Duodenal mucosa (tissue), 2 donors: ENCODE measurements around the gene OSBPL10.
"Not testable (repeated sequence)": the region's sequence is repeated elsewhere in the genome, so short reads cannot be mapped to it uniquely, and the experiment has no call there.

Source experiments
- H3K27ac ChIP-seq: one replicate; pipeline ENCODE4 v1.7.0; 2013; ENCODE audit warnings: low read depth, low read length
- H3K27me3 ChIP-seq, 2 donors: one replicate each; pipeline ENCODE4 v1.7.0; 2013; ENCODE audit warnings: low read length in 2 of 2, control low read depth in 1 of 2; ENCODE audit not compliant: insufficient read depth in 2 of 2, control insufficient read depth in 1 of 2
- H3K36me3 ChIP-seq, 2 donors: one replicate each; pipeline ENCODE4 v1.7.0; 2013; ENCODE audit warnings: low read length in 2 of 2, control low read depth in 1 of 2; ENCODE audit not compliant: insufficient read depth in 2 of 2, control insufficient read depth in 1 of 2
- H3K4me1 ChIP-seq, 2 donors: one replicate each; pipeline ENCODE4 v1.7.0; 2013; ENCODE audit warnings: low read length in 2 of 2, control low read depth in 1 of 2; ENCODE audit not compliant: insufficient read depth in 2 of 2, control insufficient read depth in 1 of 2
- H3K4me3 ChIP-seq, 2 donors: one replicate each; pipeline ENCODE4 v1.7.0; 2013; ENCODE audit warnings: low read length in 2 of 2, low read depth in 1 of 2
- H3K9ac ChIP-seq, 2 donors: one replicate each; pipeline ENCODE4 v1.7.0; 2013; ENCODE audit warnings: low read length in 2 of 2, low read depth in 1 of 2
- H3K9me3 ChIP-seq, 2 donors: one replicate each; pipeline ENCODE4 v1.7.0; 2013; ENCODE audit warnings: low read length in 2 of 2, control low read depth in 1 of 2; ENCODE audit not compliant: control insufficient read depth in 1 of 2

The OSBPL10 gene

DNA sequence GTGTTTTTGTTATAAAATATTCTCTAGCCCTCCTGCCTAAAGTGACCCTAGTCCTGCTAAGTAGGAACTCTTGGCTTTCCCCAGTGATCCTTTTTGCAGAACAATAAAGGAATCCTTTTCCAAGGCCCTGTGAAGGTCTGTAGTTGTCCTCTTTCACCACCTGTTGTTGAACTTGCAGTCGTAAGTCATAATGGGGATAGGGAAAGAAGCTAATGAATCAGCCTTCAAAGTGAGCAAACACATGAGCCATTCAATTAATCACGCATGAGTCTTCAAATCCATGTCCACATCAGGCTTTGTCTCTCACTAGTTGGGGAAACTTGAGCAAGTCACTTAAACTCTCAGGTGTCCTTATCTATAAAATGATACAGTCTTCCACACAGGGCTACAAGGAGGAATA is 28.0 kb upstream of the OSBPL10 start:
- Histone ChIP-seq H3K27ac (no peak overlapping the region), H3K9me3 (no peaks in the 10 kb centered on the region), H3K9ac (no peak overlapping the region), H3K4me1 (no peaks in the 10 kb centered on the region), H3K4me3 (no peak overlapping the region), H3K27me3 (no peaks in the 10 kb centered on the region), H3K36me3 (no peaks in the 10 kb centered on the region)

DNA sequence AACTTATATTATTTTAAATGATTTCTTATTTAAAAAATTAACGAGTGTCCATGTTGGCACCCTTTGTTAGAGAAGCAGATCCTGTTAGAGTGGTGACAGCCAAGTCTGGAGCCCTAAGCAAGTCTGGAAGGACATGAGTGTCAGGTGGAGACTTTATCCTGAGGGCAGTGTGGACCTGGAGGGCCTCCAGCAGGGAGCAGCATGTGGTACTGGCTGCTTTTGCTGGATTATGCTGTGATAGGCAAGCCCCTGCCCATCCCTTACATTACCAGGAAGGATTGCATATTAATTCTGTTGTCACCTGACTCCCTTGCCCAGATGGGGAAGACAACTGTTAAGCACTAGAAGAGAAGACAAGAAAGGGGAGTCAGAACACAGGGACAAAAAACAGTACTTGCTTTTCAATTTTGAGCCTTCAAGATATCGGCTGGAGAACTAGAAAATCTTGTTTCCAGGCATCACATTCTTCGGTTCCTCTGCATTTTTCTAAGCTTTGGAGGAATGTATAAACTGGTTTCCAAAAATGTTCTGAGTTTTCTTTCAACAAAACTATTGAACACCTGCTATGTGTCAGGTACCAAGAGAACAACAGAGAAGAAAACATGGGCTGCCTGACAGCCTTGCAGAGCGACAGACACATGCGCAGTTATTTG is 23.2 kb upstream of the OSBPL10 start:
- Histone ChIP-seq H3K27ac (no peak overlapping the region), H3K27me3 (no peaks in the 10 kb centered on the region), H3K4me3 (no peak overlapping the region), H3K4me1 (no peaks in the 10 kb centered on the region), H3K9ac (no peak overlapping the region), H3K36me3 (no peaks in the 10 kb centered on the region), H3K9me3 (no peaks in the 10 kb centered on the region)

DNA sequence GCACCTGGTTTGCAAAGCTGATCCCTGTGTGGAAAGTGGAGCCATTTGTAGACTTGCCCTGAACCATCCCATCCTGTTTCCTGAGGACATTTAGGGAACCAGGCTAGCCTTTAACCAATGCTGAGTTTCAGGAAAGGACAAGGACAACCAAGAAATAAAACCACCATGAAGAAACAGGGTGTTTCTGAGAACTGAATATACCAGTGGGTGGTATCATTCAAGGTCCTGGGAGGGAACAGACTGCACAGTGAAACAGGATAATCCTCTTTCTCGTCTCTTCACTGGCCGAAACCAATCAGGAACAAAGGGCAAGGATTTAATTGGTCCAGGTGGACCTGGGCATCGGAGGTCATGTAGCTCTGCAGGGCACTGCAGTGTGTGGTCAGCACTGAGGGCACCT is 22.3 kb upstream of the OSBPL10 start:
- no peak overlapping the region for H3K4me3 ChIP-seq

DNA sequence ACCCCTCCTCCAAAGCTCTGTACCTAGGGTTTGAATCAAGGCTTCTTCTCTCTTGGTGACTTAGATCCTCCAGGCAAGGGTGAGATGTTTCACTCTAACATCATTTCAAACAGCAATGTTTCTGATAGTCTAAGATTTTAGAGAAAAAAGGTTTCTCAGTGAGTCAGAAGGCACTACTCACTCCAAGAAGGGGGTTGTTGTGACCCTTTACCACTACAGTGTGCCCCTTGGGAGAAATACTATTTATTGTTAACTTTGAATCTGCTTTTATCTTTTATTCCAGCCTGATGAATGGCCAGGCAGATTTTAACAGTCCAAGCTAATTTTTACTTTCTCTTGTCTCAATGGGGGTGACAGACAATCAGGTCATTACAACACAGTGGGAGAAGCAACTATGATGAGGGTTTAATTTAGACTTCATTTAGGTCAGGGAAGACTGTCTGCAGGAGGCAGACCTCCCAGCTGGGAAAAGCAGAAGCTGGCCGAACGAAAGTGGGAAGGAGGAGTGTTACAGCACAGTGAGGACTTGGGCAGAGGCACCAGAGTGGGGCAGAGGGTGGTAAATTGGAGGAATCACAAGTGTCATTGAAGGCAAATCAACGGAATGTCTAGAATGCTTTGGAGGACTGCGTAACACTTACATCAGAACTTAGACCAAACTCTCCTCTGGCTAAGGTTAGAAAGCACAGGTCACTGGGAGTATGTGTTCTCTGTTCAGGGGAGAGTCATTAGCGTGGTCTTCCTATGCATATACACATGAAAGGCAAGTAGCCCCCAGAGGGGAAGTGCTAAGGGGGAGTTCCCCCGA is 21.7 kb upstream of the OSBPL10 start:
- Histone ChIP-seq H3K4me3 (no peak overlapping the region), H3K9me3 (no peaks in the 10 kb centered on the region), H3K27me3 (no peaks in the 10 kb centered on the region), H3K27ac (no peak overlapping the region), H3K9ac (no peak overlapping the region), H3K4me1 (no peaks in the 10 kb centered on the region), H3K36me3 (no peaks in the 10 kb centered on the region)

More for the DNA sequence above, 22.3 kb upstream of the OSBPL10 start:
- Histone ChIP-seq H3K4me1 (no peaks in the 10 kb centered on the region), H3K9me3 (no peaks in the 10 kb centered on the region), H3K27ac (no peak overlapping the region), H3K27me3 (no peaks in the 10 kb centered on the region), H3K9ac (no peak overlapping the region), H3K36me3 (no peaks in the 10 kb centered on the region)

DNA sequence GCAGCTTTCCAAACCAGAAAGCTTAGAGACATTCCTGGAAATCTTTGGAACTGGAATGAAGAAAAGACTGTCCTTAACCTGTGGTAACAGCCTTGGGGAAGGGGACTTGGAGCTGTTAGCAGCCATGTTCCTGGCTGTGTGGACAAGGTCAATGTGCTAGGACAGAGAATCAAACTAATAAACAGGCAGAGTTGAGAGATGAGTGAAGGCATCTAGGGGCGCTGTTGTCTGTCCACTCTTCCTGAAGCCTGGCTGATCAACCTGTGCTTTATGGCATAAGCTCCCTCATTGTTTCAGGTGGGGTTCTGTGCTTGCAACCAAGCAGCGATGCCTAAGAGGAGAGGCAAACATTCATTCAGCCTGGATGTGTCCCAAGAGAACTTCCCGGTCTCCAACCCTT is 19.8 kb upstream of the OSBPL10 start:
- no peak overlapping the region for H3K9ac ChIP-seq
- no peaks in the 10 kb centered on the region for H3K36me3 ChIP-seq

DNA sequence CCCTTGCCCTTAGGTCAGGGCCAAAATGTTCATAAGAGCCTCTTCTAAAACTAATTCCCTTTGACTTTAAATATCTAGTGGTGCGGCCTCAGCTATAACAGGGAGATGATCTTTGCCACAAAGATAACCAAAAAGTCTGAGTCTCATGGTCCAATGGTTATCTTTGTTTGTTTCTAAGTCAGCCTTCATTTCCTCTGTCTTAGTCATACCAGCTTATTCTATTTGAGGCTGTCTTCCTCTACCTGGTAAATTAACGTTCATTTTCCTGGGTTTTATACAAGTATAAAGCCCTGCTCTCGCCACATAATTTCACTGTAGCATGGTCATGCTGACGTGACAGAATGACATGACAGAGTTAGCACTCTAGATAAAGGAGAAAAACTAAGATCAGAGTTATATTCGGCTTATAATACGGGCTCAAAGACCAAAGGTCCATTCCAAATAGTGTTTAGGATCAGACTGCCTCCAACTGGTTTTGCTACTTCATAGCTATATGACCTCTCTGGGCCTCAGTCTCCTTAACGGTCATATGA is 18.9 kb upstream of the OSBPL10 start:
- Histone ChIP-seq H3K27me3 (no peaks in the 10 kb centered on the region), H3K4me3 (no peak overlapping the region), H3K4me1 (no peaks in the 10 kb centered on the region), H3K9me3 (no peaks in the 10 kb centered on the region), H3K9ac (no peak overlapping the region), H3K27ac (no peak overlapping the region), H3K36me3 (no peaks in the 10 kb centered on the region)

More for the DNA sequence above, 19.8 kb upstream of the OSBPL10 start:
- H3K27me3 ChIP-seq: no peaks in the 10 kb centered on the region
- no peak overlapping the region for H3K4me3 ChIP-seq
- H3K9me3 ChIP-seq: no peaks in the 10 kb centered on the region
- H3K27ac ChIP-seq: no peak overlapping the region
- H3K4me1 ChIP-seq: no peaks in the 10 kb centered on the region

DNA sequence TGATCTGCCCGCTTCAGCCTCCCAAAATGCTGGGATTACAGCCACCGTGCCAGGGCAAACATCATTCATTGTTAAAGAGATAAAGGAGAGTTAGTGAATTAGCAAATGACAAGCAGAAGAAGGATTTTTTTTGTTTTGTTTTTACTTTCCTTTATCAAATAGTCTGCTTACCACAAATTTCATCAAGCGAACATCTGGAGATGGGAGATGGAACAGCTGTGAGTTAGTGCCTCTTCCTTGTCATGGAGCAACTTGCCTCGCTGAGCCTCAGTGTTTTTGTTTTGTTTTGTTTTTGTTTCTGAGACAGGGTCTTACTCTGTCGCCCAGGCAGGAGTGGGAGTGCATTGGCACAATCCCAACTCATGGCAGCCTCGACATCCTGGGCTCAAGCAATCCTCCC is 16.4 kb upstream of the OSBPL10 start:
- Histone ChIP-seq H3K36me3 (no peaks in the 10 kb centered on the region), H3K27ac (no peak overlapping the region), H3K4me1 (no peaks in the 10 kb centered on the region), H3K4me3 (no peak overlapping the region), H3K27me3 (no peaks in the 10 kb centered on the region), H3K9me3 (no peaks in the 10 kb centered on the region), H3K9ac (no peak overlapping the region)

DNA sequence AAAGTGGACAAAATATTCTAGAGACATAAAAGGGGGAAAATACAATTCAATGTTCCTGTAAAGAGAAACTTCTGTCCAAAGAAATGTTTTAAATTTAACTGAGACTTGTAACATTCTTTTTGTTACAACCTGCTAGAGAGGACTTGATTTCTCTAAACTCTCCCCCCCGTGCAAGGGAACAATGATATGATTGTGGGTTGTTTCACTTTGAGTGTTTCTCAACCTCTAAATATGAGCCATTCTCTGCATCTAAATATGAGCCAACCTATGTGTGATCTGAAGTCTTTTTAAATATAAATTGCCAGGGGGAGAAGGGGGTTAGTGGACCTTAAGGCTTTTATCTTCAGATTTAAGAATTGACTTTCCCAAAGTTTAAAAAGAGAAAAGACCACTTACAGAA is 15.1 kb upstream of the OSBPL10 start:
- no peaks in the 10 kb centered on the region for H3K9me3 ChIP-seq
- H3K27ac ChIP-seq: no peak overlapping the region
- H3K4me1 ChIP-seq: no peaks in the 10 kb centered on the region
- H3K9ac ChIP-seq: no peak overlapping the region
- no peaks in the 10 kb centered on the region for H3K36me3 ChIP-seq
- no peaks in the 10 kb centered on the region for H3K27me3 ChIP-seq
- H3K4me3 ChIP-seq: no peak overlapping the region

DNA sequence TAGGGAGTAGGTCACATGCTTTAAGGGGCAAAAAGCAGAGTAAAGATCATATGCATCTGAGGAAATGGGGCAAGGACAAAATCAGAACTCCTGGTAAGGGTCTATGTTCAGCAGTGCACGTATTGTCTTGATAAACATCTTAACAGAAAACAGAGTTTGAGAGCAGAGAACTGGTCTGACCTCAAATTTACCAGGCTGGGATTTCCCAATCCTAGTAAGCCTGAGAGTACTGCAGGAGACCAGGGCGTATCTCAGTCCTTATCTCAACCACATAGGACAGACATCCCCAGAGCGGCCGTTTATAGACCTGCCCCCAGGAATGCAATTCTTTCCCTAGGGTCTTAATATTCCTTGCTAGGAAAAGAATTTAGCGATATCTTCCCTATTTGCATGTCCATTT is 14.0 kb upstream of the OSBPL10 start:
- not testable (repeated sequence) for H3K9me3 ChIP-seq, H3K27me3 ChIP-seq, H3K36me3 ChIP-seq, H3K4me1 ChIP-seq, H3K27ac ChIP-seq, H3K9ac ChIP-seq, H3K4me3 ChIP-seq

DNA sequence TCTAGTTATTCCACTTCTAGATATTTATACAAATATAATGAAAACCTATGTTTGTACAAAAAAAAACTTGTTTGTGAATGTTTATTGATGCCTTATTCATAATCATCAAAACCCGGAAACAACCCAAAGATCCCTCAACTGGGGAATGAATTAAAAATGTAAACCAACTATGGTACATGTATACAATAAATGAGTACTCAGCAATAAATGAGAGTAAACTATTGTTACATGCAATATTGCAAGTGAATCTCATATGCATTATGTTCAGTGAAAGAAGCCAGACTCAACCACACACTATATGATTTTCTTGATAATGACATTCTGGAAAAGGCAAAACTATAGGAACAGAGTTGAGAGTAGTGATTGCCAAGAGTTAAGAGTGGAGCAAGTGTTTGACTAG is 12.8 kb upstream of the OSBPL10 start:
- no peaks in the 10 kb centered on the region for H3K36me3 ChIP-seq
- no peak overlapping the region for H3K4me3 ChIP-seq
- H3K27ac ChIP-seq: no peak overlapping the region
- H3K9ac ChIP-seq: no peak overlapping the region
- no peaks in the 10 kb centered on the region for H3K4me1 ChIP-seq
- no peaks in the 10 kb centered on the region for H3K27me3 ChIP-seq
- peaks cover 4 to 7% of the 10 kb centered on the region in 2 donors for H3K9me3 ChIP-seq
